NCI-H345 treated with DMSO at 0.1 percent for 48 hours (cell line): ENCODE data around the gene IQGAP2.
"Not testable (repeated sequence)": the region's sequence is repeated elsewhere in the genome, so short reads cannot be mapped to it uniquely, and the experiment has no call there.

ENCODE experiments used
- DNase-seq: peaks from one replicate; lab custom pipeline; 2025; ENCODE audit not compliant: unreplicated experiment; lab: John Stamatoyannopoulos, UW

Gene IQGAP2

GRCh38 chr5:76652809-76653414, 249.8 kb downstream of the IQGAP2 start:
- no peak for DNase-seq

- no peak for DNase-seq
Observed at GRCh38 chr5:76657091-76657490, 254.0 kb downstream of the IQGAP2 start.

- no peak for DNase-seq
Observed at GRCh38 chr5:76657683-76658311, 254.7 kb downstream of the IQGAP2 start.

GRCh38 chr5:76660360-76660759, 257.3 kb downstream of the IQGAP2 start:
- DNase-seq = no peak

- no peak for DNase-seq
Observed at GRCh38 chr5:76662521-76662920, 259.4 kb downstream of the IQGAP2 start.

- no peak for DNase-seq
Observed at GRCh38 chr5:76663573-76663972, 260.5 kb downstream of the IQGAP2 start.

GRCh38 chr5:76664079-76664478, 261.0 kb downstream of the IQGAP2 start:
- no peak for DNase-seq

GRCh38 chr5:76667495-76667894, 264.4 kb downstream of the IQGAP2 start:
- DNase-seq = no peak

- DNase-seq = no peak
Observed at GRCh38 chr5:76669245-76669644, 266.2 kb downstream of the IQGAP2 start.

GRCh38 chr5:76670508-76670907, 267.4 kb downstream of the IQGAP2 start:
- DNase-seq = no peak

- DNase-seq = no peak
Observed at GRCh38 chr5:76672242-76672641, 269.2 kb downstream of the IQGAP2 start.

GRCh38 chr5:76673125-76673524, 270.0 kb downstream of the IQGAP2 start:
- DNase-seq = no peak

- DNase-seq = no peak
Observed at GRCh38 chr5:76674330-76675066, 271.4 kb downstream of the IQGAP2 start.

GRCh38 chr5:76675364-76675763, 272.3 kb downstream of the IQGAP2 start:
- no peak for DNase-seq

GRCh38 chr5:76677849-76678472, 274.9 kb downstream of the IQGAP2 start:
- DNase-seq = no peak

- no peak for DNase-seq
Observed at GRCh38 chr5:76679231-76679630, 276.1 kb downstream of the IQGAP2 start.

- DNase-seq = not testable (repeated sequence)
Observed at GRCh38 chr5:76680826-76681225, 277.7 kb downstream of the IQGAP2 start.

- DNase-seq = no peak
Observed at GRCh38 chr5:76681287-76681686, 278.2 kb downstream of the IQGAP2 start.

GRCh38 chr5:76682387-76682786, 279.3 kb downstream of the IQGAP2 start:
- DNase-seq = no peak

GRCh38 chr5:76683816-76684731, 281.0 kb downstream of the IQGAP2 start:
- DNase-seq = no peak
